GM12878 (cell line): ENCODE measurements around the gene RAD23B. TPM values are rescaled to one million over a fixed set of nuclear protein-coding genes. Genes with fewer than 3 reads are reported as not detected.
A peak's percentile ranks its signal among the peaks of the same experiment; 100 is the strongest.

Experiments used
- ATAC-seq: fragments of 200-7000 bp; cut with Tn5 transposase; 3 replicates; pipeline ENCODE4 v1.9.1; 2020; ENCODE audit warnings: mild to moderate bottlenecking, moderate library complexity
- BruUV-seq: library from RNA; stranded (reverse); fragments of 400-500 nt; replicated peaks from 2 replicates; lab custom pipeline; 2021; lab: Mats Ljungman, UMichigan
- CTCF ChIA-PET: fragments of 300-600 bp; sonication (Branson Sonifier 250); formaldehyde crosslinking; extraction: SDS; loops from one replicate; lab custom pipeline; 2021; ENCODE audit warnings: inconsistent platforms; lab: Yijun Ruan, JAX
- POLR2A ChIA-PET: fragments of 350-600 bp; formaldehyde crosslinking; extraction: SDS; loops from one replicate; lab custom pipeline; 2021; ENCODE audit warnings: inconsistent platforms; lab: Charles Lee
- RAD21 ChIA-PET: fragments of 300-600 bp; sonication (Branson Sonifier 250); formaldehyde crosslinking; loops from one replicate; lab custom pipeline; 2023; ENCODE audit warnings: antibody characterized with exemption; ENCODE audit not compliant: unreplicated experiment; lab: Charles Lee
- SMC1A ChIA-PET: fragments of 300-600 bp; sonication (Branson Sonifier 250); formaldehyde crosslinking; loops from one replicate; lab custom pipeline; 2023; ENCODE audit not compliant: unreplicated experiment, uncharacterized antibody; lab: Charles Lee
- DNase-seq: peaks from one replicate; pipeline ENCODE4 v3.0.0-alpha.2; 2011; ENCODE audit warnings: low read depth, low spot score
- FAIRE-seq: peaks from 3 replicates; lab custom pipeline; 2011; peaks lifted over from hg19 to GRCh38; lab: Jason Lieb, UNC
- H2AFZ ChIP-seq: 2 replicates; pipeline ENCODE4 v1.6.0; 2011; ENCODE audit warnings: low read depth, low read length, control low read depth; ENCODE audit not compliant: control insufficient read depth
- H3K27ac ChIP-seq: 2 replicates; pipeline ENCODE4 v1.5.1; 2011; ENCODE audit warnings: control low read depth; ENCODE audit not compliant: control insufficient read depth, insufficient read depth
- H3K27me3 ChIP-seq, 2 experiments: replicated peaks in 1 of 2; 2 replicates each; pipeline versions ENCODE4 v1.6.0 to v1.6.1; 2011; ENCODE audit warnings: low read length in 1 of 2; ENCODE audit not compliant: control insufficient read depth in 2 of 2, insufficient read depth in 2 of 2
- H3K36me3 ChIP-seq, 2 experiments: 2 replicates each; pipeline ENCODE4 v1.5.1; 2011; ENCODE audit warnings: low read length in 1 of 2; ENCODE audit not compliant: control insufficient read depth in 2 of 2, insufficient read depth in 2 of 2
- H3K4me1 ChIP-seq: 2 replicates; pipeline ENCODE4 v1.6.1; 2011; ENCODE audit warnings: mild to moderate bottlenecking, low read length, moderate library complexity, mixed read lengths; ENCODE audit not compliant: control insufficient read depth, insufficient read depth
- H3K4me2 ChIP-seq: 2 replicates; pipeline ENCODE4 v1.6.0; 2011; ENCODE audit warnings: control low read depth; ENCODE audit not compliant: control insufficient read depth, insufficient read depth
- H3K4me3 ChIP-seq: fragments of 200-600 bp; sonication (generic); 2 replicates; pipeline ENCODE4 v1.5.1; 2016
- H3K79me2 ChIP-seq: 2 replicates; pipeline ENCODE4 v1.6.0; 2011; ENCODE audit warnings: low read length; ENCODE audit not compliant: control insufficient read depth, insufficient read depth
- H3K9ac ChIP-seq: 2 replicates; pipeline ENCODE4 v1.8.0; 2011; ENCODE audit warnings: low read length, control low read depth, mixed read lengths; ENCODE audit not compliant: control insufficient read depth, insufficient read depth
- H3K9me3 ChIP-seq: replicated peaks from 3 replicates; pipeline ENCODE4 v1.5.1; 2011; ENCODE audit warnings: mild to moderate bottlenecking, low read length; ENCODE audit not compliant: control insufficient read depth, insufficient read depth
- H4K20me1 ChIP-seq: 2 replicates; pipeline ENCODE4 v1.6.0; 2011; ENCODE audit not compliant: control insufficient read depth, insufficient read depth
- CEBPB ChIP-seq, 2 experiments: fragments of 150-350 bp in 1 of 2; IDR thresholded peaks; 2 replicates each; pipeline ENCODE4 v1.6.1; 2012 to 2014; ENCODE audit warnings: low read depth in 2 of 2, low read length in 2 of 2, borderline replicate concordance in 1 of 2, inconsistent platforms in 1 of 2
- CHD1 ChIP-seq: IDR thresholded peaks from 2 replicates; pipeline ENCODE4 v1.6.1; 2012; ENCODE audit warnings: low read depth, low read length, improper control_type of control experiment
- JUND ChIP-seq: IDR thresholded peaks from 2 replicates; pipeline ENCODE4 v1.6.1; 2012; ENCODE audit warnings: low read depth, mild to moderate bottlenecking, low read length, improper control_type of control experiment, moderate library complexity
- PML ChIP-seq: IDR thresholded peaks from 2 replicates; pipeline ENCODE4 v1.6.1; 2012; ENCODE audit warnings: low read length, inconsistent platforms
- POU2F2 ChIP-seq: IDR thresholded peaks from 3 replicates; pipeline ENCODE4 v1.6.1; 2011; ENCODE audit warnings: low read depth, mild to moderate bottlenecking, low read length, borderline replicate concordance
- RAD21 ChIP-seq: IDR thresholded peaks from 2 replicates; pipeline ENCODE4 v1.6.1; 2011; ENCODE audit warnings: mild to moderate bottlenecking, low read depth, low read length, moderate library complexity; ENCODE audit not compliant: insufficient read depth
- SRF ChIP-seq, 2 experiments: IDR thresholded peaks; 2 replicates each; pipeline ENCODE4 v1.6.1; 2011; ENCODE audit warnings: low read depth in 2 of 2, low read length in 2 of 2, mild to moderate bottlenecking in 1 of 2, moderate library complexity in 1 of 2
- TARDBP ChIP-seq: IDR thresholded peaks from 2 replicates; pipeline ENCODE4 v1.6.1; 2016; ENCODE audit warnings: borderline replicate concordance
- WGBS: methylation state at CpG from one replicate; pipeline ENCODE4 v1.1.6; 2016; ENCODE audit warnings: low lambda C conversion rate; ENCODE audit not compliant: insufficient replicate concordance, insufficient coverage; ENCODE audit errors: missing lambda C conversion rate; 5-methylcytosine and 5-hydroxymethylcytosine counted together
- in situ Hi-C: fragments of 300-500 bp; cut with MboI; formaldehyde crosslinking; loops from 9 replicates; pipeline ENCODE4 v1.14.3; 2018; ENCODE audit warnings: mixed read lengths
- intact Hi-C: fragments of 100-400 bp; cut with micrococcal nuclease; formaldehyde crosslinking; loops from one replicate; pipeline ENCODE4 v1.14.2; 2022; ENCODE audit not compliant: unreplicated experiment
- polyA plus RNA-seq, 11 experiments: library from polyadenylated mRNA; depleted of rRNA in 4 of 11; unstranded in 6 of 11; stranded (reverse) in 5 of 11; fragments of >200 nt; fragmentation: Nextera tagmentation in 4 of 11; fragmentation: Illumina TruSeq in 1 of 11; extraction: Ambion mirVana in 4 of 11; extraction: Trizol in 1 of 11; gene quantifications; 1 replicate in 1 of 11; 2 replicates in 10 of 11; pipeline versions ENCODE4 v1.2.1 to v1.2.3, GENCODE V29; 2011 to 2016; ENCODE audit warnings: inconsistent platforms in 2 of 11, missing spikeins in 2 of 11, low read depth in 1 of 11
- total RNA-seq, 4 experiments: library from RNA; depleted of rRNA in 3 of 4; stranded (reverse); fragments of >200 nt in 3 of 4; fragmentation: Illumina TruSeq in 1 of 4; extraction: Trizol in 1 of 4; gene quantifications; 2 replicates each; pipeline versions ENCODE4 v1.2.1 to v1.2.3, GENCODE V29; 2013 to 2021
- TF ChIP-seq, protein P1 (sequence below): fragments of 450-650 bp; IDR thresholded peaks from 2 replicates; pipeline ENCODE4 v1.6.1; 2017; ENCODE audit warnings: mild to moderate bottlenecking, moderate library complexity
- TF ChIP-seq, protein P2 (sequence below): IDR thresholded peaks from 2 replicates; pipeline ENCODE4 v1.6.1; 2011; ENCODE audit warnings: borderline replicate concordance, low read depth, mild to moderate bottlenecking, moderate library complexity, mixed read lengths, low read length; ENCODE audit not compliant: insufficient read depth; ENCODE audit errors: extremely low read length

RAD23B gene
- total and polyA plus RNA-seq, 10 of the 15 experiments (the other 5 are each of a cell fraction or from before 2014, with no cell fraction given): 10.3 to 256 (median 54.6) TPM

DNA sequence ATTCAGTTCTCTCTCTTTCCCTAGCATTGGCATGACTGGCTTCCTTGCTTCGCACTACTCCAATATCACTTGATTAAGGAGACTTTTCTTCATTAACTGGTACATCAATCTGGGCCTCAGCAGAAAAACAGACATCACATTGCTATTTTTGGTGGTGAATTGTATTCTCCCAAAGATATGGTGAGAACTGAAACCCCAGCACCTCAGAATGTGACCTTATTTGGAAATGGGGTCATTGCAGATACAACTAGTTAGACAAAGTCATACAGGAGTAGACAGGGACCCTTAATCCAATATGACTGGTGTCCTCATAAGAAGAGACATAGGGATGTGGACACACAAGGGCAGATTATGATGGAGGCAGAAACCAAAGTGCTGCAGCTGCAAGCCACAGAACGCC is 7.5 kb upstream of the RAD23B start:
- Histone ChIP-seq H4K20me1 (no peaks in the 10 kb centered on the region), H3K9ac (no peak overlapping the region), H3K4me1 (peaks cover 6% of the 10 kb centered on the region), H3K27ac (no peak overlapping the region), H3K4me3 (no peak overlapping the region), H3K9me3 (no peaks in the 10 kb centered on the region), H3K27me3 (no peaks in the 10 kb centered on the region), H3K79me2 (no peaks in the 10 kb centered on the region), H3K36me3 (no peaks in the 10 kb centered on the region), H2AFZ (no peak overlapping the region), H3K4me2 (no peak overlapping the region)
- ChIA-PET SMC1A (interaction anchor here (0.7 to 2.9 kb wide), 3 partner anchors 11 to 957 kb away, joined by 5 to 41 read pairs (median 10); no protein-coding TSS in a partner anchor), POLR2A (interaction anchor here (0.7 kb wide), 1 partner anchor 56 kb away, joined by 4 read pairs; no protein-coding TSS in a partner anchor), RAD21 (interaction anchor here (2.9 kb wide), 1 partner anchor 14 kb away, joined by 27 read pairs; no protein-coding TSS in a partner anchor), CTCF (no interaction called here)
- no peak for TF ChIP-seq TARDBP
- TF ChIP-seq SRF (IDR thresholded peaks at IDR 0.05; ENCODE audit: low read depth in 2 of 2, low read length in 2 of 2): peak in 1 of 2 experiments; percentile 67; a peak in 1 of 4 replicates
- intact Hi-C loops (no loop called here), in situ Hi-C loops (no loop called here)
- DNase-seq (no peak), FAIRE-seq (no peak), ATAC-seq (peak; percentile 23; the same call in 2 of the 3 replicates)
- WGBS: 86% methylated on average over 2 of the region's 2 CpGs
- BruUV-seq: no TSS peak

DNA sequence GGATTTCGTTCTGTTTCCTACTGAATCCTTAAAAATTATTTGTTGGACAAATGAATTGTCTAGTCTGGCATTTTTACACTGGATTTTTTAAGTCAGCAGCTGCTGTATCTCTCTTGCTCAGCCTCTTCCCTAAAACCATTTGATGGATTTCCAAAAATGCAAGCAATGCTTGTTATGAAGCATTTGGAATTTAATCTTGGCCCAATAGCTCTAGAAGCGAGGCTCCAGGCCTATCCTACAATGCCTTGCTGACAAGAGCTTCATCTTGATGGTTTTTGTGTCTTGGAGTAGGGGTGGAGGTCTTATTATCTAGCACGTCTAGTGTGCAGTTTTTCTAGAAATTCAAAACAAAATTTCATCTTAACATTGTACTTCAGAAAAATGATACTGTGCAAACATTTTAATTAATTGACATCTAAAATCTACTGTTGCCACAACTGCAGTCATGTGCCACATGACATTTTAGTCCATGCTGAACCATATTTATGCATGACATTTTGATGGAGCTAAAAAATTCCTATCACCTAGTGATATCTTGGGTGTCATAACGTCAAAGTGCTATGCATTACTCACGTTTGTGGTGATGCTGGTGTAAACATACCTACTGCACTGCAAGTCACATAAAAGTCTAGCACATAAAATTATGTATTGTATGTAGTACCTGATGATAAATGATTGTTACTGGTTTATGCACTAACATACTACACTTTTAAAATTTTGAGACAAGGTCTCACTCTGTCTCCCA is 5.9 kb upstream of the RAD23B start:
- 58% methylated on average over 5 of the region's 5 CpGs for WGBS
- no peaks in the 10 kb centered on the region for H3K79me2 ChIP-seq
- ATAC-seq (no peak), DNase-seq (no peak), FAIRE-seq (no peak)
- in situ Hi-C loops: no loop called here
- H3K9me3 ChIP-seq: no peaks in the 10 kb centered on the region
- ChIA-PET CTCF (interaction anchor here (0.6 to 1.2 kb wide), 2 partner anchors 17 to 343 kb away, joined by 3 to 6 read pairs; no protein-coding TSS in a partner anchor), POLR2A (interaction anchor here (1.0 kb wide), 1 partner anchor 17 kb away, joined by 3 read pairs; no protein-coding TSS in a partner anchor), SMC1A (interaction anchor here (0.8 to 0.9 kb wide), 2 partner anchors 16 to 119 kb away, joined by 3 to 4 read pairs; no protein-coding TSS in a partner anchor), RAD21 (interaction anchor here (1.0 to 2.7 kb wide), 2 partner anchors 17 to 56 kb away, joined by 3 to 11 read pairs; no protein-coding TSS in a partner anchor)
- H2AFZ ChIP-seq: no peak overlapping the region
- no peak overlapping the region for H3K4me2 ChIP-seq
- intact Hi-C loops: no loop called here
- peaks cover 14% of the 10 kb centered on the region for H3K4me1 ChIP-seq
- H3K27ac ChIP-seq: no peak overlapping the region
- no peaks in the 10 kb centered on the region for H4K20me1 ChIP-seq
- no peak overlapping the region for H3K4me3 ChIP-seq
- no TSS peak for BruUV-seq
- no peaks in the 10 kb centered on the region for H3K27me3 ChIP-seq
- H3K36me3 ChIP-seq: no peaks in the 10 kb centered on the region
- H3K9ac ChIP-seq: no peak overlapping the region
- no peak for TF ChIP-seq RAD21
- TF ChIP-seq, protein P1, sequence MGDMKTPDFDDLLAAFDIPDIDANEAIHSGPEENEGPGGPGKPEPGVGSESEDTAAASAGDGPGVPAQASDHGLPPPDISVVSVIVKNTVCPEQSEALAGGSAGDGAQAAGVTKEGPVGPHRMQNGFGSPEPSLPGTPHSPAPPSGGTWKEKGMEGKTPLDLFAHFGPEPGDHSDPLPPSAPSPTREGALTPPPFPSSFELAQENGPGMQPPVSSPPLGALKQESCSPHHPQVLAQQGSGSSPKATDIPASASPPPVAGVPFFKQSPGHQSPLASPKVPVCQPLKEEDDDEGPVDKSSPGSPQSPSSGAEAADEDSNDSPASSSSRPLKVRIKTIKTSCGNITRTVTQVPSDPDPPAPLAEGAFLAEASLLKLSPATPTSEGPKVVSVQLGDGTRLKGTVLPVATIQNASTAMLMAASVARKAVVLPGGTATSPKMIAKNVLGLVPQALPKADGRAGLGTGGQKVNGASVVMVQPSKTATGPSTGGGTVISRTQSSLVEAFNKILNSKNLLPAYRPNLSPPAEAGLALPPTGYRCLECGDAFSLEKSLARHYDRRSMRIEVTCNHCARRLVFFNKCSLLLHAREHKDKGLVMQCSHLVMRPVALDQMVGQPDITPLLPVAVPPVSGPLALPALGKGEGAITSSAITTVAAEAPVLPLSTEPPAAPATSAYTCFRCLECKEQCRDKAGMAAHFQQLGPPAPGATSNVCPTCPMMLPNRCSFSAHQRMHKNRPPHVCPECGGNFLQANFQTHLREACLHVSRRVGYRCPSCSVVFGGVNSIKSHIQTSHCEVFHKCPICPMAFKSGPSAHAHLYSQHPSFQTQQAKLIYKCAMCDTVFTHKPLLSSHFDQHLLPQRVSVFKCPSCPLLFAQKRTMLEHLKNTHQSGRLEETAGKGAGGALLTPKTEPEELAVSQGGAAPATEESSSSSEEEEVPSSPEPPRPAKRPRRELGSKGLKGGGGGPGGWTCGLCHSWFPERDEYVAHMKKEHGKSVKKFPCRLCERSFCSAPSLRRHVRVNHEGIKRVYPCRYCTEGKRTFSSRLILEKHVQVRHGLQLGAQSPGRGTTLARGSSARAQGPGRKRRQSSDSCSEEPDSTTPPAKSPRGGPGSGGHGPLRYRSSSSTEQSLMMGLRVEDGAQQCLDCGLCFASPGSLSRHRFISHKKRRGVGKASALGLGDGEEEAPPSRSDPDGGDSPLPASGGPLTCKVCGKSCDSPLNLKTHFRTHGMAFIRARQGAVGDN: no peak
- TF ChIP-seq POU2F2: no peak
- no peak for TF ChIP-seq CHD1
- no peak for TF ChIP-seq CEBPB (IDR thresholded peaks at IDR 0.05; ENCODE audit: borderline replicate concordance in 1 of 2, low read depth in 2 of 2, low read length in 2 of 2)
- TF ChIP-seq JUND: no peak
- TF ChIP-seq, protein P2, sequence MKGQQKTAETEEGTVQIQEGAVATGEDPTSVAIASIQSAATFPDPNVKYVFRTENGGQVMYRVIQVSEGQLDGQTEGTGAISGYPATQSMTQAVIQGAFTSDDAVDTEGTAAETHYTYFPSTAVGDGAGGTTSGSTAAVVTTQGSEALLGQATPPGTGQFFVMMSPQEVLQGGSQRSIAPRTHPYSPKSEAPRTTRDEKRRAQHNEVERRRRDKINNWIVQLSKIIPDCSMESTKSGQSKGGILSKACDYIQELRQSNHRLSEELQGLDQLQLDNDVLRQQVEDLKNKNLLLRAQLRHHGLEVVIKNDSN: no peak
- TF ChIP-seq PML: no peak
